Activated CD4-positive, alpha-beta T cell treated with anti-CD3 and anti-CD28 coated beads for 24 hours (primary cell): ENCODE measurements around the gene MSANTD4.
"Not testable (repeated sequence)": the region's sequence is repeated elsewhere in the genome, so short reads cannot be mapped to it uniquely, and the experiment has no call there.

Experiments
- DNase-seq, 2 donors: peaks; one replicate each; pipeline ENCODE4 v3.0.0-alpha.2; 2020; ENCODE audit warnings: low read depth in 2 of 2

MSANTD4 gene

DNA sequence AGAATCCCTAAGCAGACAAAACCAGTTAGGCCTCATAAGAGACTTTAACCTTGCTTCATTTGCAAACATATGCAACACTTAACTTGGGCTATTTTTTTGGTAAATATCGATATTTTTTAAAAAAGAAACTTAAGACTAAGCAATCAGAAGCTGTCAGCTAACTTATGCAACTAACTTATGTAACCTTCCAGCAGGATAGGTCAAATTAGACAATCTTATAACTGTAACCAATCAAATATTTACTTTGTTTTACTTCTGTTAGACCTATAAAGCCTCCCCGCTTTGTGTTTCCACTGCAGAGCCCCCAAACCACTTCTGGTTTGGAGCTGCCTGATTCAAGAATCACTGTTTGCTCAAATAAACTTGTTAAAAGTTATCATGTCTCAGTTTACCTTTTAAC lies 8.0 kb downstream of the MSANTD4 start:
- no peak for DNase-seq

DNA sequence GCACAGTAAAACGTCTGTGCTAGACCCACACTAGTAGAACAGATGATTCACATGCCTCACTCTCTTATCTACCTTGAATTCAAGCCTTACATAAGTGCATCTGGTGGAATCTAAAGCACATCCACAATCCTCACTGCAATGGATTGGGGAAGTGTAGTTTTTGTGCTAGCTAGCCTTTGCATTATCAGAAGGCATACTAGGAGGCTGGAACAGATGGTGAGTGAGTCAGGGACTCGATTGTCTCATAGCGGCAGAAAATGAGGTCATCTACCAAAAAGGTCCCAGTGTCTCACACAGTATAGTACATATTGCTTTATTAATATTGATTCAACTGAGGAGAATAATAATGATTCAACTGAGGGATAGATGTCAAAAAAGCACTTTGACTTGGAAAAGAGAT lies 9.3 kb downstream of the MSANTD4 start:
- no peak for DNase-seq

DNA sequence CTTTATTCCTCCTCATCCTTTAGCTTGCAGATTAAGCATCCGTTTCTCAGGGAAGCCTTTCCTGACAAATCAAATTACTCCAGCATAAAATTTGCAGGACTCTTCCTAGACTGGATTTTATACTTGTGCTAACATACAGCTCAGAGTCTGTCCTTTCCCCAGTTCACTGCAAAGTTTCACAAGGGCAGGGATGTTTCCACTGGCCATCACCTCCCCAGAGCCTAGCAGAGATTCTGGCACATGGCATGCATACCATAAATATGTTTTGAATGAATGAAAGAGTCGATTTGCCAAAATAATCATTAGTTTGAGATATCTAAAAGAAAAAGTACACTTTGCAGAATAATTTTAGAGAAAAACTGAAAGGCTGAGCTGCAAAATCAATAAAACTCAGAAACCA lies 10.6 kb downstream of the MSANTD4 start:
- DNase-seq: no peak

DNA sequence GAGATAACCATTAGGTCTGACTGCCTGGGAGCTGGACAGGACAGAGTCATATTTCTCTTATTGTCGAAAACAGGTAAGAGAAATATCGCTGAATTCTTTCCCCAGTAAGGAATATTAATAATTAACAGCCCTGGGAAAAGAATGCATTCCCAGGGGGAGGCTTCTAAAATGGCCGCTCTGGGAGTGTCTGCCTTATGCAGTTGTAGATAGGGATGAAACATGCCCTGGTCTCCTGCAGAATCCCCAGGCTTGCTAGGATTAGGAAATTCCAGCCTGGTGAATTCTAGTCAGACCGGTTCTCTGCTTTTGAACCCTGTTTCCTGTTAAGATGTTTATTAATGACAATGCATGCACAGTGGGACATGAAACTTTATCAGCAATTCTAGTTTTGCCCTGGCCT lies 18.9 kb downstream of the MSANTD4 start:
- DNase-seq: not testable (repeated sequence)

DNA sequence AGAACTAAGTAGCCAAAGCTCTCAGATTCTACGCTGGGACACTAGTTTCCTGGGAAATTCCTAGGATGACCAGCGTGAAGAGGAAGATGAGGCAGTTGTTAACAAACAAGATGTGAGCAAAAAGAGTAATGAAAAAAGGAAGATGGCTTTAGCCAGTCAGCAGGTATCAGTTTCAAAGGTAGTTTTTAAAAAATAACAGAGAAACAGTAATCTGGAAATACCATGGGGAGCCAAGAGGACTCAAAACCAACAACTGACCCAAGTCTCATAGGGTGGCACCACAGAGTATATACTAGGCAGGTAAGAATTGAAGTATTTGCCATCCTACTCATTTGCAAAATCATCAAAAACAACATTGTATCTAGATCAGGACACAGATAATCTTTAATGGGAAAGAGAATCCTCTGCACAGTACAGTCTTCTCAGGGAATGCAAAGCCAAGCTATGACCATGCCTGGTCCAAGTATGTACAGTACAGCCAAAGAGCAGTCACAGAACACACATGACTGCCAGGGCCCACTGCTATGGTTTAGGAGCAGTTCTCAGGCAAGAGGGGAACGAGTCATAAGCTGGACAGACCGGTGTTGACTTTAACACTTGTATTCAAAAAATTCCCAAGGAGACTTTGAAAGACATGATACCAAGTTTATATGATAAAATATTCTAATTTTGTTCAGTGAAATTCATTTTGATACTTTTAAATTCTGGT lies 20.6 kb downstream of the MSANTD4 start:
- DNase-seq: no peak

DNA sequence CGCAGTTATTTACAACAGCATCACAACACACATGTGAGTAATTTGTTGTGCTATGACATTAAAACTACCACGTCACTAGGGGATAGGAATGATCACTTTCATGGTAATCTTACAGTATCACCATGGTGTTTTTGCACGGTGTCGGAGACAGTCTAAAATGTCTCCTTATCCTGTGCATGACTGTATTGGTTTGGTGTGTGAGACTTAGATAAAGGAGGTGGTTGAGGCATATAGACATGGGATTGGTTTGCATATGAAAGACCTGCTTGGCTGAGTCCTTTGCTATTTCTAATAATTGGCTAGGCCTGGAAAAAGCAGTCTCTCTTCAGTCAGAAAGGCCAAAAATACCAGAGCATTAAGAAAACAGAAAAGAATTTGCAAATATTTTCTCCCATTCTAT lies 30.2 kb downstream of the MSANTD4 start:
- no peak for DNase-seq

DNA sequence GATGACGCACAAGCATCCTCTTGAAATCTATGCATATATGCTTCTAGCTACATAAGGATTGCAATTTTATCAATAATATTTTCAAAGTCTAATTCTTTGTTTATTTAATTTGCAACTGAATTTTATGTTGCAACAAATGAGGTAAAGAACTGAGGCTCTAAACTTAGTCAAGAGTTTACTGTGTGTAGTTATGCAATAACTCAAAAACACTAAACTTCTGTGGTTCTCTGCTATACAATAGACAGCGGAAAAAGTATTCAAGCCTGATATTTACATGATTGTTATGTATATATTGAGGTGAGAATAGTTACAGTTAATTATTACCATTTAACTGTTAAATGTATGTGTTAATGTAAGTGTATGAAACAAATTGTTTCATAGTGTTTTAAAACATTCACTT lies 32.9 kb downstream of the MSANTD4 start:
- no peak for DNase-seq

DNA sequence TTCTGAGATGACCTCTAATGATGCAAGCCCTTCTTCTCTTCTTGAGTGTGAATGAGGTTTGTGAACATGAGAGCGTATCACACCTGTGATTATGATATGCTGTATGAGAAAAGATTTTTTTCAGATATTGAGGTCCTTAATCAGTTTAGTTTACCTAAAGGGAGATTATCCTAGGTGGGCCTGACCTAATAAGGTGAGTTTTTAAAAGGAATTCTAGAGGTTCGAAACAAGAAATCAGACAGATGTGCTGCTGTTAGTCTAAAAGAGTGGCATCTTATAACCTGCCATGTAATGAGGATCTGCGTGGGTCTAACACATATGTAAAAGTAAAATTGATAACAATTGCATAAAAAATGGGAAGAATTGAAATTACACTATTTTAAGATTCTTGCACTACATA lies 33.8 kb downstream of the MSANTD4 start:
- no peak for DNase-seq

DNA sequence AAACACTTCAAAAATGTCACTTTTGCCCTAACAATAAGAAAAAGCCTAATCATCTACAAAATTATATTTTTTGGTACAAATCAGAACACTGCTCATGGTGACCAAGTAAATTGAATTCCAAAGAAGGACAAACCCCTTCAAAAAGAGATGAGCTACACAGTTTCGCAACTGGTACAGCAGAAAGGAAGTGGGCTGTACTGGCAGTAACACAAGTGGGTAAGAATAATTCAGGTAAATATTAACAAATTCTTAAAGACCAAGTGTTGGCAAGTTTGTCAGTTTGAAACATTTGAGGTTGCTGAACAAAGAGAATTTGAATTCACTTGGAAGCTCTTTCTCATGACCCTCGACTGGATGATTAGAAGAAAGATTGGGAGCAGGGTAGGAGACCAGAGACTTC lies 35.5 kb downstream of the MSANTD4 start:
- no peak for DNase-seq

DNA sequence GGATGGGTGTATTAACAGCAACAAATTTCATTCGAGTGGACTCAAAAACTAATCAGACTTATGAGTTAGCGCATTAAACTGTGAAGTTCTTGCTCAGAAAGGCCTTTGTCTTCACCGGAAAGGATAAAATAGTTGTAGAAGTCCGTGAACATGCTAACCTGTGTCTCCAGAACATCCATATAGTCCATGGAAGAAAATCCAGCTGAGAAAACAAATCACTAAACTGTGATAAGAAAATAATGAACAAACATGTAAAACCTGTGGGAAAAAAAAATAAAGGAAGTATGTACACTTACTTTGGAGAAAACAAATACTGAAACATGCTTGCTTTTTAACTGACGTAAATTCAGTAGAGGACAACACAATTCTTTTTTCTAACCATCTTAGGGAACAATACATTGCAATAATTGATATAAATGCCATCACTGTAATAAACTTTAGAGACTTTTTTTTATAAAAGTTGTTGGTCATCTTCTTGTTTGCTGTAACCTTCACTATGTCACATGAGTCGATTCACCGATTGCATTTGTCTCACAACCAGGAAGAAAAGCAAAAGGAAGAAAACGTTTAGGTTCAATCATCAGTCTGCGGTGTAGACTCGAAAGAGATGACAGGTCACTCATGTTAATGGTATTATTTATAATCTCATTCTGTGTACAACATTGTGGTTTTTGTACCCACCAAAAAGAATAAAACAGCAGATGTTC lies 41.9 kb downstream of the MSANTD4 start:
- no peak for DNase-seq

DNA sequence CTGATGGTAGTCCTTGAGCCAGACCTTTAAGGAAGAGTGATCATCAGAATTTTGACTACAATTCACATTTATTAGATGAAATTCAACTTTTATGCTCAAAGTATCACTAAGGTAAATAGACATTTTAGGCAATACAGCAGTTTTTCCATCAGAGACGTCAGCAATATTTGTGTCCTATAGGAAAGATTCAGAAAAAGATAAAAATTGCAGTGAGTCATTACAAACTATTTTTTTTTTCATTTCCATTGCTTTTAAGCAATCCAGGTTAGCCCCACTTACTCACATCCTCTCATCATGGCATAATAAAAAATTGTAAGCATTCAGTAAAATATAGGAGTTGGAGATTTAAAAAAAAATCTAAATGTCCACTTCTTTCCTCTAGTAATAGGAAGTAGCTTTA lies 46.9 kb downstream of the MSANTD4 start:
- DNase-seq: no peak

DNA sequence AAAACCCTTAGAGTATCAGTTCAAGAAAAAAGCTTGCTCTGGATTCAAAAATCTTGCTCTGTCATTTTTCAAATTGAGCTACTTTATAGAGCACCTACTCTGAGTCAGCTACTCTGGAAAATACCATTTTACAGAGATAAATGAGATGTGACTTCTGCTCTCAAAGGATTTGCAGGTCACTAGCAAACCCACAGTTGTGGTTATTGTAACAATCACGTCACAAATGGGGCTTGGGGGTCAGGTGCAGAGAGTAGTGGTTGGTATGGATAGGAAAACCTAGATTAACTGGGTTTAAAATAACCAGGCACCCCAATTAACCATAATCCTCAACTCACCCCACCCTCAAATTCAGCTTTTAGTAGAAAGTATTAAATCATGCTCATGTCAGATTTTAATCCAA lies 52.3 kb downstream of the MSANTD4 start:
- no peak for DNase-seq

DNA sequence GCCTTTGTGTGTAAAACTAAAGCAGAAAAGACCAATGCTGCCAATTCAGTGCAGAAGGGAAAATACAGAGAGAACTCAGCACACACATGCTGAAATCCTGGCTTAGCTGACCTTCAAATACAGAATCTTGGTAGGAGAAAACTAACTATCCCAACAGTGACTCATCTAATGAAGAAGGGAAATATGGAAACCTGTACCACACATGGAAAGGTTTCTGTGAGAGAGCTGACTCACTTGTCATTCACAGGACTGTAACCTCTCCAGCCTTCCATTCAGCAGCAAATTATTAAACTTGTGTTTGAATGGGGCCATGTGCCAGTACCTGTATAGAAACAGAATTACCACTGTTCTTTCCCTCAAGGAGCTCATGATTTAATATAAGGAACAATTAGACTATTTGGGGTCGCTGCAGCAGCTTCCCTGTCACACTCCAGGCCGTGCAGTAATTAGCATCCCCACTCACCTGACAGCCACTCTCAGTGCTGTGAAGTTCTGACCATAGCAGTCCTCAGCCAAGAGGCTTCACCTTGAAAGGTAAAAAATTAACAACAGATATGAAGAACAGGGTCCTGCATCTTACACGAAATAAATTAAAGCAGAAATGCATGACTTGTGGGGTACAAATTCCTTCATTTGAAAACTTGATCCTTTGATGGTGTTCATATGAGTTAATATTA lies 53.9 kb downstream of the MSANTD4 start:
- no peak for DNase-seq

DNA sequence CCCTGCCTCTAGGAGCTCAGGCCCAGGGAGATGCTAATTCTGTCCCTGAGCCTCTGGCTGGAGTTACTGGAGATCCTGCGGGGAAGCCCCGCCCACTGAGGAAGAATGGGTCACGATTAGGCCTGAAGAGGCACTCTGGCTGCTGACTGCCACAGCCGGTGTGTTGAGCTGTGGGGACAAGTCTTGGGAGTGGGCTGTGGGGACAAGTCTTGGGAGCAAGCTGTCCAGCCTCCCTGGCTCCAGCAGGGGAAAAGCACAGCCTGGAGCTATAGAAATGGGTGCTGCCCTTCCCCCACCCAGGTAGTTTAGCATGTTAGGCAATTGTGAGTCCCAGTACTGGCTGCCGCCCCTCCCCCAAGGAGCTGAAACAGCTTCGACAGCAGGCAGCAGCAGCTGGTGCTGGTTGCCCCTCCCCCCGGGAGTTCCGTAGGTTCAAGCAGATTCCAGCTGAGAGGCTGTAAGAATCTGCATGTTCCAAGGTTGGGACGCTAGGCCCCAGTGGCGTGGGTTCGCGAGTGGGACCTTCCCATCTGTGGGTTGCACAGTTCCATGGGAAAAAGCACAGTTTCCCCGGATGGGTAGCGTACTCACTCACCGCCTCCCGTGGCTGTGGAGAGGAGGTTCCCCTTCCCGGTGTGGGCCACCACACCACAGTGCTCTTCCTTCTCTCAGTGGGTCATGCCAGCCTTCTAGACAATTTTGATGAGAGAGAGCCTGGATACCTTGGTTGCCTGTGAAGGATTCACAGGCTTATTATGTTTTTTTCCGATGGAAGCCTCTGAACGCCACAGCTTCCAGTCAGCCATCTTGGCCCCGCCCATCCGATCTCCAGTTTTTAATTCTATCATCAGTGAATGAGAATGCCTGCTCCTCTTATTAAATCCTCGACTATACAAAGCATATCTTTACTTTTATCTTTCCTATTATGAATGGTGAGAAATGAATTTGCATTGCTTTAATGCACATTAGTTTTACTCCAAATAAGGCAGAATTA lies 61.5 kb downstream of the MSANTD4 start:
- no peak for DNase-seq
